Spleen (tissue), 7 donors: ENCODE results near the gene LAMA5.

Experiments
- CTCF ChIP-seq, 11 experiments: fragments of 200-600 bp in 7 of 11; fragments of 450-650 bp in 4 of 11; sonication (generic) in 4 of 11; IDR thresholded peaks in 8 of 11; conservative IDR thresholded peaks in 3 of 11; 1 replicate in 7 of 11; 2 replicates in 4 of 11; pipeline versions ENCODE4 v1.4.0 to v1.8.0; 2016 to 2021; ENCODE audit warnings: antibody characterized with exemption in 11 of 11, inconsistent platforms in 4 of 11, mild to moderate bottlenecking in 1 of 11
- POLR2A ChIP-seq, 3 donors: fragments of 450-650 bp; IDR thresholded peaks; one replicate each; pipeline ENCODE4 v1.5.1; 2017; ENCODE audit warnings: antibody characterized with exemption in 3 of 3, mild to moderate bottlenecking in 1 of 3
- POLR2AphosphoS5 ChIP-seq, 3 donors: sonication (generic); formaldehyde crosslinking; IDR thresholded peaks; one replicate each; pipeline ENCODE4 v1.5.1; 2017; ENCODE audit warnings: antibody characterized with exemption in 3 of 3
- donor health status: DM: no; HTN: no; CAD: no; lungs with moderate emphysema.
- donor health status: DM: no; HTN: no; CAD: no.
- donor health status: DM: no; HTN: no; CAD: no.

GRCh38 chr20:62267543-62267942 lies 99.6 kb downstream of the LAMA5 start:
- TF ChIP-seq CTCF (IDR thresholded peaks at IDR 0.05 in 8 of 11, conservative IDR thresholded peaks at IDR 0.05 in 3 of 11) (no peak), POLR2A (IDR thresholded peaks at IDR 0.05) (no peak), POLR2AphosphoS5 (IDR thresholded peaks at IDR 0.05) (no peak)
